CD4-positive, alpha-beta T cell treated with Interleukin-10 for 1 hour (primary cell): Measurements from ENCODE around the gene GABRG3.

Experiments
- DNase-seq: peaks from one replicate; pipeline ENCODE4 v3.0.0-alpha.2; 2020

Gene GABRG3

GRCh38 chr15:27065785-27066184 lies 94.8 kb downstream of the GABRG3 start:
- no peak for DNase-seq

- no peak for DNase-seq
Observed at GRCh38 chr15:27066446-27066845, 95.5 kb downstream of the GABRG3 start.

GRCh38 chr15:27067175-27067574 lies 96.2 kb downstream of the GABRG3 start:
- DNase-seq, result no peak

GRCh38 chr15:27070841-27071240 lies 99.9 kb downstream of the GABRG3 start:
- no peak for DNase-seq

- DNase-seq, result no peak
Observed at GRCh38 chr15:27074179-27074578, 103.2 kb downstream of the GABRG3 start.

- DNase-seq, result no peak
Observed at GRCh38 chr15:27077790-27078189, 106.8 kb downstream of the GABRG3 start.

- no peak for DNase-seq
Observed at GRCh38 chr15:27081676-27082418, 110.9 kb downstream of the GABRG3 start.

- no peak for DNase-seq
Observed at GRCh38 chr15:27082526-27082925, 111.5 kb downstream of the GABRG3 start.

- DNase-seq, result no peak
Observed at GRCh38 chr15:27084844-27085243, 113.9 kb downstream of the GABRG3 start.

- DNase-seq, result no peak
Observed at GRCh38 chr15:27086149-27086548, 115.2 kb downstream of the GABRG3 start.

- no peak for DNase-seq
Observed at GRCh38 chr15:27086805-27087204, 115.8 kb downstream of the GABRG3 start.

GRCh38 chr15:27087651-27088583 lies 116.9 kb downstream of the GABRG3 start:
- DNase-seq, result no peak

- DNase-seq, result no peak
Observed at GRCh38 chr15:27088584-27089232, 117.7 kb downstream of the GABRG3 start.

- DNase-seq, result no peak
Observed at GRCh38 chr15:27089233-27089586, 118.2 kb downstream of the GABRG3 start.

- DNase-seq, result no peak
Observed at GRCh38 chr15:27089676-27090075, 118.7 kb downstream of the GABRG3 start.

GRCh38 chr15:27091270-27091940 lies 120.4 kb downstream of the GABRG3 start:
- no peak for DNase-seq

GRCh38 chr15:27092390-27092789 lies 121.4 kb downstream of the GABRG3 start:
- no peak for DNase-seq

- DNase-seq, result no peak
Observed at GRCh38 chr15:27094235-27094634, 123.3 kb downstream of the GABRG3 start.

- DNase-seq, result no peak
Observed at GRCh38 chr15:27095886-27096624, 125.1 kb downstream of the GABRG3 start.

GRCh38 chr15:27097506-27097905 lies 126.5 kb downstream of the GABRG3 start:
- no peak for DNase-seq

- no peak for DNase-seq
Observed at GRCh38 chr15:27101982-27102381, 131.0 kb downstream of the GABRG3 start.

- no peak for DNase-seq
Observed at GRCh38 chr15:27111323-27111722, 140.3 kb downstream of the GABRG3 start.
